GM21447 (cell line): Measurements from ENCODE around the gene RSPH1.

ENCODE experiments used
- ATAC-seq: cut with Tn5 transposase; IDR thresholded peaks from one replicate; pipeline ENCODE4 v1.9.1; 2021; ENCODE audit not compliant: unreplicated experiment

The RSPH1 gene

DNA sequence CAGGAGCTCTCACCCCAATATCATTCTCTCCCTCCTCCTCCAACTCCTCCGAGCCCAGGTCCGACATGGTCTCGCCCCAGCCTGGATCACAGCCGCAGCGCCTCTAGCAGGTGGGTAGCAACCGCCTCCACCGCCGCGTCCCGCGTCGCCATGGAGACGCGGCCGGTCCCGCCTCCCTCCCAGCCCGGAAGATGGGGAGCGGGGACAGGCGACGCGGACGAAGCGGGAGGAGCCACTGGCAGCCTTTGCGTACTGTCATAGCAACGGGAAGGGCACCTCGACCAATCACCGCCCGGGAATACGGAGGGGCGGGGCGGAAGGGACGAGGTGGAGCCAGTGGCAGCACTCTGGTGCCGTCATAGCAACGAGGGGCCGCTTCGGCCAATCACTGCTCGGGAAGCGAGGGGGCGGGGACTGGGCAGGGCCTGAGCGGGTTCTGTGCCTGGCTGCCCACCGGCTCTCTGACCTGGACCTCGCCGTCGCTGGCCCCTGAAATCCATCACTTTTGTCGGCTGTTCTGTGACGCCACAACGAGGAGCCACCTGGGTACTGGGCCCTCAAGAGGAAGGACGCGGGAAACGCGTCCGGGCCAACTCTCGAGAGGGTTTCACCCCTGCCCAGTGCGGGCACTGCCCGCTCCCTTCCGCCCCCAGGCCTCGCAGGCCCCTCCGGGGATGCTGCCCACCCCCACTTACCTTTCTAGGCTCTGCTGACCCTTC, at the start of gene RSPH1:
Gene RSPH1, minus strand, starts transcription at position 105 of the 719 bp plus-strand sequence. Its CDS starts 38 bp downstream, at position 67.
- peak; percentile 98 for ATAC-seq

DNA sequence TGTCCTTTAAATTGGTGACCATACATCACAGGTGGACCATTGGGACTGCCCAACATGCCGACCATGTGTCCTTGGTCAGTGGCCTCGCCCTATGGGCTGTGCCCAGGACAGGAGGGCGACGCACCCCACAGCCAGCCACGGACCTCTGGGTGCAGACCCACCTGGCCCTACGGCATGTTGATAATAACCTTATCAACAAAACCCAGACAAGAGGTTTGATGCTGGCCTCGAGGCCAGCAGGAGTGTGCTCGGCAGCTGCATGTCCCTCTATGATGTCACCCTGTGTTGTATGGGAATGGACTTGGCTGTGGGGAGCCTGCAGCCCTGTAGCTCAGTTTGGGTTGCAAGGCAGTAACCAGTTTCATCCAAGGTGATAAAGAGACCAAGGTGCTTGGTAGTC, 49.7 kb upstream of the RSPH1 start:
- no peak for ATAC-seq

DNA sequence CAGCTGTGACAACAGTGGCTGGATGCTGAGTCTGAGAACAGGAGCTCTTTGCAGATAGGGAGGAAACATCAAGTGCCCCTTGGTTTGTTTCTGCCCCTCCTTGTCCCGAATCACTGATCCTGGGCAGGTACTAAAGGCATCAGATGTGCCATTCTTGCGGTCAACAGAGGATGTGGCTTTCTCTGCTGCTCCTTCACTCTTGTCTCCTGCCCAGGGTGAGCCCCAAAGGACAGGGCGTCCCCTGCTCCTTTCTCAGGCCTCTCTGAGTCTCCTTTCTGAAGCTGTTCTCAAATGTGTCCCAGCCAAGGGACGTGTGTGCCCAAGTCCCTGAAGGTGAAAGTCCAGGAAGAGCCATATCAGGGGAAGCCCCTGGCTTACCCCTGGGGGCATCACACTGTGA, 49.3 kb upstream of the RSPH1 start:
- no peak for ATAC-seq

DNA sequence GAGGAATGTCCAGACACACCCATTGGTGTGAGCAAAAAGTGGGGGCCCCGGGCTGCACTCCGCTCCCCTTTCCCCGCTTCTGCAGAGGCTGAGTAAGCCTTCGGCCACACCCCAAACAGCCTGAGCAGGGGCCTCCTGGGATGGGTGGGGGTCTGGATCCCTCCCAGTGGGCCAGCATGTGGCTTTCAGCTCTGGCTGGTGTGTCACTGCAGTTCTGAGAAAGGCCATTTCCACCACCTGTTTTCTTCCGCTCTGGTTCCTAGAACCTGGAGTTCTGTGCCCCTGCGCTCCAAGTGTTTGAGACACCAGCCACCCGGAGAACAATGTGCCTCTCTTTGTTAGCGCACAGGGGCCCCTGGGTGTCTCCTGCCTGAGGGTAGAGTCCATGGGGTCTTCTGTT, 48.5 kb upstream of the RSPH1 start:
- ATAC-seq, result no peak

DNA sequence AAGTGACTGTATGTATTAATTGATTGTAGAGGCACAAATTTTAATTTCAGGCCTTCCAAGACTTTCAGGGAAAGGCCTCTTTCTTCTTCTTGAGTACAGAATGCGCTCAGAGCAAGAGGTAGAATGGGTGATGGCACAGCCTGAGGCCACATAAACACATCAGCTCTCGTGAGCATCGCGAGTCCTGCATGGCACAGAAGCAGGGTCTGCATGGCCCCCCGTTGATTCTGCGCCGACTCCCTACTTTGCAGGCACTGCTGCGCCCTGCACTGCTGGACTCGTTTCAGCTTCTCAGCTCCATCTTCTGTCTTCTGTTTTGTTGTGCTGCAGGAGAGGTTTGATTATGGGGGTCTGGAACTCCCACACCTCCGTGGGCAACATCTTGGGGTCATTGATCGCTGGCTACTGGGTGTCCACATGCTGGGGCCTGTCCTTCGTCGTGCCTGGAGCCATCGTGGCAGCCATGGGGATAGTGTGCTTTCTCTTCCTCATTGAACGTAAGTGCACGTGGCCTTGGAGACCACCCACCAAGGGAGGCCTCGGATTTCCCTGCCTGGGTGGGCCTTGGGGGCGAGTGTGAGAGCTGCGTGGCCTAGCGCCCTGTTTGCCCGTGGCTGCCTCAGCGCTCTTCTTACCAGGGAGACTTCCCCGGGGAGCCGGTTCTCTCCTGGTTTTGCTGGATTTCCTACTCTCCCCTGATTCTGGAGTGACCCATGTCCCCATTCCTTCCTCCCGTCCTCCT, 47.3 kb upstream of the RSPH1 start:
- no peak for ATAC-seq

DNA sequence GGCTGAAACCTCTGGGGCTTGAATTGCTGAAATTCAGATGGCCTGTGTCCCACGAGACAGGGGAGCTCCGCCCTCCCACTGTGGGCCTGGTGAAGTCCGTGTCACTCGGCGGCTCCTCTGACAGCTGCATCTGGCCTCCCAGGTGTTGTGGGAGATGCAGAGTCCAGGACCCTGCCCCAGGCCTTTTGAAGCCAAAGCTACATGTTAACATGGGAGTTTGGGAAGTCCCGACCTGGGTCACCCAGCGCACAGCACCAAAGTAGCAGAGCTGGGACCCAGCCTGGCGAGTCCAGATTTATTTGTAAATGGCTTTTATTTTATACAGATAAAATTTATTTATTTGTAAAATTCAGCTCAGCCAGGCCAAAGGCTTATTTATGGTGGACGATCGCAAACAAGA, 46.6 kb upstream of the RSPH1 start:
- no peak for ATAC-seq

DNA sequence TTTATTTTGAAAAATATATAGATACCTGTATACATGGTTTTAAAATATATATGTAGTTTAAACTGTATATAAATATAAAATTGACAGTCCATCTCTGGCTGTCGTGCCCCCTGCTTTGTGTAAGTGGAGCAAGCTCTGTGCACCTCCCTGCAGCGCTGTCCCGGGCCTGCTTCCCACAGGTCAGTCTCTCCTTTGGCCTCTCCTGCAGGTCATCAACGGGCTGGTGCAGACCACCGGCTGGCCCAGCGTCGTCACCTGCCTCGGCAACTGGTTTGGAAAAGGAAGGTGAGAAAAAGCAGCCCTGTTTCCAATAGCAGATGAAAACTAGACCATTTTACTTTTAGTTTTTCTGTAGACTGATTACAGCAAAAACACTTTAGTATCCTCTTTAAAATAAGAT, 46.2 kb upstream of the RSPH1 start:
- no peak for ATAC-seq

DNA sequence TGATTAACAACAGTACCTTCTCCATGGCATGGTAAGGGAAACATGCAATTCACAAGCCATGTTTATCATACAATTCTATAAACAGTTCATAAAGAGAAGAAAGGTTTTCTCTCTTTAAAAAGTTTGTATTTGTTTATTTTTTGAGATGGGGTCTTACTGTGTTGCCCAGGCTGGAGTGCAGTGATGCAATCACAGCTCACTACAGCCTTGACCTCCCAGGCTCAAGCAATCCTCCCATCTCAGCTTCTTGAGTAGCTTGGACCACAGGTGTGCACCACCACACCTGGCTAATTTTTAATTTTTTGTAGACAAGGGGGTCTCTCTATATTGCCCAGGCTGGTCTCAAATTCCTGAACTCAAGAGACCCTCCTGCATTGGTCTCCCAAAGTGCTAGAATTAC, 45.6 kb upstream of the RSPH1 start:
- ATAC-seq, result no peak

DNA sequence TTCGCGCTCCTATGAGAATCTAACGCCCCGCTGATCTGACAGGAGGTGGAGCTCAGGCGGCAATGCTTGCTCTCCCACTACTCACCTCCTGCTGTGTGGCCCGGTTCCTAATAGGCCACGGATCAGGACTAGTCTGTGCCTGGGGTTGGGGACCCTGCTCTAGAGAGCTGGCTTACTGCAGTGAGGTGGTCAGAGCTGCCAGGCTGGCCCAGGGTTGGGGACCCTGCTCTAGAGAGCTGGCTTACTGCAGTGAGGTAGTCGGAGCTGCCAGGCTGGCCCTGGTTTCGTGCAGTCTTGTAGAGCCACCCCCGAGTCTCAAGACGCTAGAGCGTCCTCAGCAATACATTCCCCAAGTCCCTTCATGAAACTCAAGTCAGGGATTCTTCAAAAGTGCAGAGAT, 45.1 kb upstream of the RSPH1 start:
- ATAC-seq, result no peak

DNA sequence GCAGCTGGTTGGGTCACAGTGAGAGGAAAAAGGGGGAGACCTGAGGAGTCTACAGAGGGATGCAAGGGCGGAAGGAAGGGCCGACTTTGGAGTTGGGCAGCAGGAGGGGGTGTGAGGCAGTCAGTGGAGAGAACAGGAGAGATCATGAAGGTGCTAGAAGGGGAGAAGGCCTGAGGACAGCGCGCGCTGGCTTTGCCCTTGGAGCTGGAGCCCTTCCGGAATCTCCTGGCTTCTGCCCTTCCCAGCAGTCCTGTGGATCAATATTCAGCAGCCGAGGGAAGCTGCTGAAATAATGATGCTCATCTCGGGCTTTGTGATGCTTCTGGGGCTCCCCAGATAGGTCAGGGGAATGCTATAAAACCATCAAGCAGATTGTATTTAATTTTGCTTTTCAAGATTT, 44.4 kb upstream of the RSPH1 start:
- no peak for ATAC-seq

DNA sequence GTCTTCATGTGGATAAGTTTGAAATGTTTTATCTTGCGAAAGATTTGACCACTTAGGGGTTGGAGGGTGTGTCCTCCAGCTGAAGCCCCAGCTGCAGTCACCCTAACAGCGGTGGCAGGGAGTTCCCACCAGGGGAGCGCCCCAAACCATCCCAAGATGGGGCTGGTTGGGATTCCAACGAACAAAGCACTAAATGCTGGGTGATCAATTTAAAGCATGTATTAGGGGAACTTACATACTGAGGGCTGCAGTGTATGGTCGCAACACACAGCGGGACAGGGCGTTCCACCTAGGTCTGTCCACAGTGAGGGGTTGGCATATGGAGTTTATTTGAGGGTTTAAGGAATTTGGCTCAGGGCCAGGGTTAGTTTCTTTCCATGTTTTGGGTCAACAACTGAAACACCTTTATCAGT, 43.9 kb upstream of the RSPH1 start:
- no peak for ATAC-seq

DNA sequence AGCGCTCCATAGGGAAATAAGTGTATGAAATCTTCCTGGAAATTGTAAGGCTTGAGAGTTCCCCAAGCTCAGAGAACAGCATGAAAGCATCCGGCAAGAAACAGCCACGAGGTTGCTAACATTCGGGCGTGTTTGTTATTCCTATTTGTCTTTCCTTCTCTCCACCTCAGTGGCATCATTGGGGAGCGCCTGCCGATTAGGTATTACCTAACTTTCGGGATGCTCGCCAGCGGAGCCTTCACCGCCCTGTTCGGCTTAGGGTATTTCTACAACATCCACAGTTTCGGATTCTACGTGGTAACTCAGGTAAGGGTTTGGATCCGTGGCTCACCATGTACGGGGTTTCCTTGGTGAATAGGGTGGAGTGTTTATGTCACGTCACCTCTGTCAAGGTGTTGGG, 43.3 kb upstream of the RSPH1 start:
- ATAC-seq, result no peak

DNA sequence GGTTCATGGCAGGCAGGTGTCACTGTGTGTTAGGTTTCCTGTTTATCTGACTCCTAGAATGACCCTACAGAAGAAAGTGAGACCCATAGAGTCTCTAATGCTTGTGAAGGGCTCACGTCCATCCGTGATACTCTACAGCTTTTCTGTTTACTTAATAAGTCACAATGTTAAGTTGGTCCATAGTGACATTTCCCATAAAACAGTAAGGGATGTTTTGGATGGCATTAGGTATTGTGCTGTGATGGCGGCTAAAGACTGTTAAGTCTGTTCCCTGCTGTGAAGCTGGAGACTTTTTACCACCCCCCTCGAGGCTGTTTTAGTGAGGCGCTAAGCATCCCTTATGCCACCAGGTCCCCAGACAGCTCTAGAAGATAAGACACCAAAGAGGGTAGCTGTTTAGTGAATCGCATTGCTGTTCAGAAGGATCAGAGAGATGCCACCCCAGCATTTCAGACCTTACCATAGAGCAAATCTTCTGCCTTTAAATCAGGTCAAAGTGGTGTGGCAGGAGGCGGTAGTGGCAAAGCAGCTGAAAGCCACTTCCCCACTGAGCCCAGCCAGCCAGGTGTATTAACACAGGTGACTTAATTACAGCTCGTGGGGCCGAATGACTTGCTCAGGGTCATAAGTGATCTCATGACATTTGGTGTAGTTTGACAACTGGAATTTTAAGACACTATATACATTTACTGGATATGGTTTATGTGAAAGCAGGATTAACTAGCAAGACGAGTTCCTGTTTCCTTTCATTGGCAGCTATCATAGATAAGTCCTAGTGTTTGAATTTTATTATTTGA, 42.7 kb upstream of the RSPH1 start:
- no peak for ATAC-seq

DNA sequence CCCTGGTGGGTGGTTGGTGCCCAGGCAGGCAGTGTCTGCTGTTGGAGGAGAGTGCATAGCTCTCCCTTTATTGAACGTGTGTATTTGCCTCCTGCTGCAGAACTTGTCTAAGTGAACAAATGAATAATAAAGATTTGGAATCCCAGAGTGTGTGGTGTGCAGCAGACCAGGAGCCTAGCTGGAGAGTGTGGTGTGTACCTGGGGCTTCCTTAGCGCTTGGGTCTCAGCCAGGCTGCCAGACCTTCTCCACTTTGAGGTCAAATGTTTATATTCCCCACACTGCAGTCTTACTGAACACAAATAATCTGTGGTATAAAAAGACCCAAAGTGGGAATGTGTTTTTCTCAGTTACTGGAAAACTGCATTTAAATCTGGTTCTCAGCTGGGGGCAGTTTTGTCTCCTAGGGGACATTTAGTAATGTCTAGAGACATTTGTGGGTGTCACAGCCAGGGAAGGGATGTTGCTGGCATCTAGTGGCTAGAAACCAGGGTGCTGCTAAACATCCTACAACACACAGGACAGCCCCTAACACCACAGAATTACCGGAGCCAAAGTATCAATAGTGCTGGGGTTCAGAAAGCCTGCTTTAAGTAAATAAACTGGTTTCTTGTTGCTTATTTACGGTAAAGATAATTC, 41.2 kb upstream of the RSPH1 start:
- no peak for ATAC-seq

DNA sequence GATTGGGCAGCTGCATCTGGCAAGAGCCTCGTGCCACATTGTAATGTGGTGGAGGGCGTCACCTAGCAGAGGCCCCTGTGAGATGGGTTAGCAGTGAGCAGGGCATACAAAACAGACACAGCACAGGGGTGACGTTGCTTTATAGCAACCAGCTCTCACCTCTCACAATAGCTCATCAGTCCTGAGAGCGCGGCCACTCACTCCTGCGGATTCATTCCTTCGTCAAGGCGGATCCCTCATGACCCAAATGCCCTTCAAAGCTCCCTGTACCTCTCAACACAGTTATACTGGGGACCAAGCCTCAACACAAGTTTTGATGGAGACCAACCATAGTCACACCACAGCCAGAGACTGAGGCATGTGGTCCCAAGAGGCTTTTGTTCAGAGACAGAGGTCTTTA, 40.6 kb upstream of the RSPH1 start:
- ATAC-seq, result no peak

DNA sequence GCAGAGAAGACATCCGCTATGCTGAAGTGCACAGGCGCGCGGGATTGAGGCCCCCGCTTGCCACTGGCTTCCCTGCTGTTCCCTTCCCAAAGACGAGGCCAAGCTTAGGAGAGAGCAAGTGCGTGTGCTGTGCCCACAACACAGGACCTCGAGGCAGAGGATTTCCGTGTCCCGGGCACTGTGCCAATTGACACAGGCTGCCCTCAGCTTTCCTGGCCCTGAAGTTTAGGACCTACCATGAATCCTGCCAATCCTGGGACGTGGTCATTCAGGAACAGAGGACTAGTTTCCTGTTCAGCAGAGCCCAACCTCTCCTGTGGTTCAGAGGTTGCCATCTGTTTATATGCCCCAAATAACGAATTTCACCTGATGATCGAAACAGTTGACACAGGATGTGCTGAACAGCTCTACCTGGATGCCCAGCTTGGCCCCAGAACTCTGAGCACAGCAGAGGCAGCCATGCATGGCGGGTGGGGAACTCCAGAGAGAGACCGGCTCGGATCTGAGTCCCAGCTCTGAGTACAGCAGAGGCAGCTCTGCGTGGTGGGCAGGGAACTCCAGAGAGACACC, 39.7 kb upstream of the RSPH1 start:
- peak; percentile 56 for ATAC-seq

DNA sequence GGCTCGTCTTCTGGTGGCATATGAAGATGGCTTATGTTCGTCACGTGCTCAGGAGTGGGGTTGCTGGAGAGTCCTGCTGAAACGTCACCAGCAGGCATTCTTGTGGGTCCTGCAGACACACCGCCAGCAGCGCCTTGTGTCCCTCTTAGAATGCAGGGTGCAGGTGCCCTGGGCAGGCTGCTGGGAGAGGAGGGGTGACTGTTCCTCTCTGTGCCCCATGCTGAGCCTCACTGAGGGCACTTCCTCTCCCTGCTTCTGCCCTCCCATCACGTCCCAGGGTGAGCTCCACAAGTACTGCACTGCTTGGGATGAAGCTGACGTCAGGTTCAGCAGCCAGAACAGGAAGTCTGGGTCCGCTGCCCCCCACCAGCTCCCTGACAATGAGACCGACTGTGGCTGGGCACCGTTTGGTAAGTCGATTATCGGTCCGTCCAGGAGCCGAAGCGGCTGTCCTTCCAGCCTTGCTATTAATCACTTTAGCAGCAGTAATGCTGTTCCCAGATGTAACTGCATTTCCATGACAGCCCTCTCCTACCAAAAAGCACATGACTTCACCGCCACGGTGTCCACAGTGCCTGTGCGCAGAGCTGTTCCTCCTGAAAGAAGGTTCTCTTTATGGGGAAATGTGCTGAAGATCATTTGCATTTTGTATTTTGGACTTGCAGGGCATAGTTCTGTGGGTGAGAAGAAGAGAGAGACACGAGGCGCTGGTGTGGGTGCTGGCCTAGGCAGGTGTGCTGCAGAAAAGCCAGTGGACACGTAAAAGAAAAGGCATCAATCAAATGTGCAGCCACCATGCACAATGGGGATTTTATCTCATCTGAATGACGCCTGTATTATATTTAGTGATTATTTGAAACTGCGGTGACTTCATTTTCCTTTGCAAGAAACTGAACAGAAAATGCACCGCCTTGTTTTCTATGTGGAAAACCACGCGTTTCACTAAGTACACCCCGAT, 38.7 kb upstream of the RSPH1 start:
- ATAC-seq, result peak; percentile 37

DNA sequence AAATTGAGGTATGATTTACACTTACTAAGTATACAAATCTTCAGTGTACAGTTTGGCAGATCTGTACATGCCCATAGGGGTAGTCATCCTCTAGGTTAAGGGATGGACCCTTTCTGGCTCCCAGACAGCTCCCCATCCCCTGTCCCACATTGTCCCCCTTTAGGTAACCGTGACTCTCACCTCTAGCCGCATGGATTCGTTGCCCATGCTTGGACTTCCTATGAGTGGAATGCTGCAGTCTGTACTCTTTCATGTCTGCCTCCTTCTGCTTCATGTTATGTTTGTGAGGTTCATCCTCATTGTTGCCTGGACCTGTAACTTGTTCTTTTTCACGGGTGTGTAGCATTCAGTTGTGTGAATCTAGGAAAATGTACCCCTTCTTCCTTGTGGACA, 37.9 kb upstream of the RSPH1 start:
- ATAC-seq, result no peak

DNA sequence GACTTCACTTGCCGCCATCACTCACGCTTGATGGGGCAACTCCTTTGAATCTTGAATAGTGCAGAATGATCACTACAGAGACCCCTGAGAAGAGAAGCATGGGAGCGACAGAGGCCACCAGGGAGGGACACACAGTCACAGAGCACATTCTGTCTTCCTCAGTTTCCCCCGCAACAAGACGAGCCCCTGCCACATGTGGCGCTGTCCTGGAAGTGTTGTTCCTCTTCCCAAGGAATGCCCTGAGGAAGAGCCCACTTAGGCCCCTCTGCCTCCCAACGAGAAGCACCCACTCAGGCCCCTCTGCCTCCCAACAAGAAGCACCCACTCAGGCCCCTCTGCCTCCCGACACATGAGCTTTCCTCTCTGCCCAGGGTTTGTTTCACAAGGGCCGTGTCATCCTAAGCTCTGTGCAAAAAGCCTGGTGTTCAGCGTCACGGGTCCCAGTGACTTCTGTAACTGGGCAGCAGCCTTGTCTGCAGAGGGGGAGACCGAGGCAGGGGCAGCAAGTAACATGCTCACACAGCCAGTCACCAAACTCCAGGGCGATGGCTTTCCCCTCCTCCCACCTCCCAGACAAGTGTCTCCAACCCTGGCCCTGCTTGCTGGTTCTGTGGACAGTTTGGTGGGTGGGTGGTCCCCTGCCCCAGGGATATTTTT, 37.4 kb upstream of the RSPH1 start:
- ATAC-seq, result no peak
